GM18519 (cell line): ENCODE measurements around the gene KATNA1.
"Not testable (repeated sequence)": the region's sequence is repeated elsewhere in the genome, so short reads cannot be mapped to it uniquely, and the experiment has no call there.

Source experiments
- ATAC-seq: cut with Tn5 transposase; IDR thresholded peaks from one replicate; pipeline ENCODE4 v1.9.1; 2021; ENCODE audit warnings: mild to moderate bottlenecking, moderate library complexity; ENCODE audit not compliant: unreplicated experiment, low FRiP score

Gene KATNA1

DNA sequence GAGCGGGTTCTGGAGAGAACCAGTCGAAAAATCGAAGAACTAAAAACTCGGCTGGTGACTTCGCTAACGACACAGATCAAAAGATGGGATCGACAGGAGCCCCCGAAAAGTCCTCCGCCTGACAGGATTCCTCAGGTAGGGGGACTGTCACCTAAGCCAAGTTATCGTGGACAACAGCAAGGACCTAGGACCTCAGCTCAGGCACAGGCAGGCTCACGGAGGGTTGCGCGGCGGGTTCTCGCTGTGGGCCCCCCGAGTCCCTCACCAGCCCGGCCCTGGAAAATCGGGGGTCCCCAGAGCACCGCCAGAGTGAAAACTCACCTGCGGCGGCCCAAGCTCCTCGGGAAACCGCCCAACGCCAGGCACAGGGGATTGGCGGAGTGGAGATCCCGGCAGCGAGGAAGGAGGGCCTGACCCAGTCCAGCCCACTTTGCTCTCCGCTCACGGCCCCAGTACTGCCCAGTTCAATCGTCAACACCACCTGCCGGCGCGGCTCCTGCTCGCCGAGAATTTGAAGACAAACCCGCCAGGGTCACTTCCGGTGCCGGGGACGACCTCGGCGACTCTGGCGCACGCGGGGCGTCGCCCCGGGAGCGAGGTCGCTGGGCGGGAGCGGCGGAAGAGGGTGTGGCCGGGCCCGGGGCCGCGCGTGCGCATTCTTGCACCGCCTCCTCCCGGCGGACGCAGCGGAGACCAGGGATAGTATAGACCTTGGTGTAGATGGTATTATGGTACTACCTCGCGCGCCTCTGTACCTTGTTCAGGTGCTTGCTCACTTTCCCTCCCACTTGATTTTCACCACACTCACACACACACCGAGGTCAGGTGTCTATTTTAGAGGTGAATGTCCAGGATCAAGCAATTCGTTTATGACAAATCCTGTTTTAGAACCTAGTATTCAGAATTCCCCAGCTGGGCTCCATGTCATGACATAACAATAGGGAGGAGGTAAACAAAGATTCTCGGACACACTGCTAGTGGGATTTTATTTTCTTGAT lies at the start of gene KATNA1:
Gene KATNA1, minus strand, starts transcription at position 567 of the 998 bp plus-strand sequence. CDS start 10,167 bp downstream, outside the sequence.
- peak; percentile 86 for ATAC-seq

DNA sequence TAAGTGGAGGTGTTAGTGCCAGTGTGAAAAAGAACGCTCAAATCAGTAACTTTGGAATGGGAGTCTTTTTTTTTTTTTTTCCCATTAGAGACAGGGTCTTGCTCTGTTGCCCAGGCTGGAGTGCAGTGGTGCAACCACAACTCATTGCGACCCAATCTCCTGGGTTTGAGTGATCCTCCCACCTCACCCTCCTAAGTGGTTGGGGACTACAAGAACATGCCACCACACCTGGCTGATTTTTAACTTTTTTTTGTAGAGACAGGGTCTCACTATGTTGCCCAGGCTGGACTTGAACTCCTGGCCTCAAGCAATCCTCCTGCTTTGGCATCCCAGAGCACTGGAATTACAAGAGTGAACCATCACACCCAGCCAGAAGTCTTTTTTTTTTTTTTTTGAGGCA lies 49.7 kb upstream of the KATNA1 start:
- ATAC-seq = no peak

DNA sequence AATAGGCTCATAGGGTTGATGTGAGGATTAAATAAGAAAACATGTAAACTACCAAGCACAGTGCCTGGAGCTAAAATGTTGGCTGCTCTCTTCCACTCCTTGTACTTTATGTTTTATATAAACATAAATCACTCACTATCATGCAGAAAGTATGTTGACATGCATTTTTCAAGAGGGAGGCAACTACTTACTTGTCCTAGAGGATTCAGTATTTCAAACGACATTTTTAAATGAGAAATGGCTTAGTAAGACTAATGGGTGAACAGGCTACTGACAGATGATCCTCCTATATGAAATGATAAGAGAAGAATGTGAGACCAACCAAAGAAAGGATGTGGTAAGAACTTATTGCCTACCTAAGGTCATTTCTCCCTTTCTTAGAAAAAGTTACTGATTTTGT lies 48.4 kb upstream of the KATNA1 start:
- ATAC-seq = no peak

DNA sequence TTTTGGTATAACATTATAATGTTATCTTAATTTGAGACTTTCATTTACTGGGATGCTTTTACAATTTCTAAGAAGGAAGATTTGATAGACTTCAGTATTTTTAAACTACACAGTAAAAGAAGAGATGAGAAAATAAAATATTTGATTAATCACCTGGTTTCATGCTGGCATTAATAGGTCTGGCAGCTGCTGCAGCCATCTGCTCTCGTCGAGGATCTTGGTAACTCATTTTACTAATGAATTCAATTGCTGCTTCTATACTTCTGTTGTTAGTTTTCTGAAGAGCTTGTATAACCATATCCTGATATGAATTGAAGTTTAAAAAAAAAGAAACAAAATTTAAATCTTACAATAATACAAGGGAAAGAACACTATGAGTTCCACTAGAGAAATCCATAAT lies 46.4 kb upstream of the KATNA1 start:
- ATAC-seq = no peak

- no peak for ATAC-seq
Observed at GRCh38 chr6:149691201-149691600, 42.7 kb upstream of the KATNA1 start.

DNA sequence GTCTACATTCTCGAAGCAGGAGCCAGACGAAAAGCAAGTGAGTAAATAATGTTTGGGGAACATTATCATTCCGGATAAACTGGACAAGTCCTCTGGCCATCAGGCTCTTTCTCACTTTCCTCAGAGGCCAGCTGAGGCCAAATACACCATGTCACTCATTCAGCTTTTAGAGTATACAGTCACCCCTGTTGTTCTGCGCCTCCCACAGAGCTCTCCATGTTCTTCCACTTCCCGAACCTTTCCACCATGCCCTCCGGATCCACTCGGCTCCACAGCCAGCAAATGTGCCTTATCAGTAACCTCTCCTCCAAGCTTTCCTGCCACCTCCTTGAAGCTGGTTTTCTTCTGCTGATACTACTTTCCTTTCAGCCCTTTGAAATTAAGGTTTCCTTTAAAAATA lies 37.7 kb upstream of the KATNA1 start:
- no peak for ATAC-seq

DNA sequence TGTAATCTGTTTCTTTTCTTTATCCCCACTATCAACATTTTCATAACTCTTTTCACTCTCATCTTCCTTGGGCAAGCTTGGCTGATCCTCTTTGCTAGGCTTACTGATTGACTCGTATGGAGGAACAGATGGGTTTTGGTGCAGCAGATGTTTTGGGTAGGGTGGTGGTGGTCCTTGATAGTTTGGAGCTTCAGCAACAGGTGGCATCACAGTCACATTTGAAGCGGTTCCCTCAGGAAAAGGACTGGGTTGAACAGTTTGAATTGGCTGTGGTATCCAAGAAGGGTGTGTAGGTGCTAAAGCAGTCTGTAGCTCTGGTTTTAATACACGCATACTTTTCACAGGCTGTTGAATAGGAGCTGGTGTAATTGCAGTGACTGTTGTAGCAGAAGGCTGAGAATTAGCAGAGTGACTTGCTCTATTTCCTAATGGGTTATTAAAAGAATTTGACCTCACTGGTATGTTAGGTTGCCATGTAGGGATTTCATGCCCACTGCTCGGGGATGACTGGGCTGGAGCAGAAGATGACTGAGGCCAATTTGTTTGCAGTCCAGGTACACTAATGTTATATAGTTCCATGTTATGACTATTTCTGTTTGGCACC lies 34.8 kb upstream of the KATNA1 start:
- no peak for ATAC-seq

DNA sequence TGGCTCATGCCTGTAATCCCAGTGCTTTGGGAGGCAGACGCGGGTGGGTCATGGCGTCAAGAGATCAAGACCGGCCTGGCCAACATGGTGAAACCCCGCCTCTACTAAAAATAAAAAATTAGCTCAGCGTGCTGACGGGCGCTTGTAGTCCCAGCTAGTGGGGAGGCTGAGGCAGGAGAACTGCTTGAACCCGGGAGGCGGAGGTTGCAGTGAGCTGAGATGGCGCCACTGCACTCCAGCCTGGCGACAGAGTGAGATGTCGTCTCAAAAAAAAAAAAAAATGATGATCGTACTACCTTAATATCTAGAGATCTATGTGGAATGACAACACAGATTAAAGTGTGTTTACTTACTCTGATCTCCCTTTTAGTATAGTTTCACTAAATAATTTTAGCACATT lies 33.3 kb upstream of the KATNA1 start:
- ATAC-seq = not testable (repeated sequence)

GRCh38 chr6:149681209-149681608 lies 32.7 kb upstream of the KATNA1 start:
- ATAC-seq = no peak

- ATAC-seq = no peak
Observed at GRCh38 chr6:149680503-149680902, 32.0 kb upstream of the KATNA1 start.

GRCh38 chr6:149672265-149672664 lies 23.8 kb upstream of the KATNA1 start:
- not testable (repeated sequence) for ATAC-seq

DNA sequence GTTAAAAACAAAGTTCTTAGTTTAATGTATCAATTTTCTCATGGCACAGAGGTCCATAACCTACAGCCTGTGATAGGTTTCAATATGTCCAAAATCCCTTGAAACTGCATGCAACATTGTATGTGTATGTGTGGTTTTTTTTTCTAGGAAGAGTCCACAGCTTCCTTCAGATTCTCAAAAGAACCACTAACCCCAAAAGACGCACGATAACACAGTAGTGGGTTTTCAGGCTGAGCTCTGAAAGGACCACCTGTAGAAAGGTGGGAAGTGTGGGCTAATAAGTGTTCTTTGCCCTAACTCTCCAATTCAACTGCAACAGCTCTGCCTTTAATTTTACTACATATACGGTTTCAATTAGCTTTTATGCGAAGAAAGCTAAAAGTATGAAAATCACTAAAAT lies 11.5 kb upstream of the KATNA1 start:
- no peak for ATAC-seq

GRCh38 chr6:149657441-149657840 lies 8.9 kb upstream of the KATNA1 start:
- no peak for ATAC-seq

- no peak for ATAC-seq
Observed at GRCh38 chr6:149651056-149651455, 2.5 kb upstream of the KATNA1 start.

GRCh38 chr6:149646599-149646998 lies 1.9 kb downstream of the KATNA1 start:
- ATAC-seq = no peak

DNA sequence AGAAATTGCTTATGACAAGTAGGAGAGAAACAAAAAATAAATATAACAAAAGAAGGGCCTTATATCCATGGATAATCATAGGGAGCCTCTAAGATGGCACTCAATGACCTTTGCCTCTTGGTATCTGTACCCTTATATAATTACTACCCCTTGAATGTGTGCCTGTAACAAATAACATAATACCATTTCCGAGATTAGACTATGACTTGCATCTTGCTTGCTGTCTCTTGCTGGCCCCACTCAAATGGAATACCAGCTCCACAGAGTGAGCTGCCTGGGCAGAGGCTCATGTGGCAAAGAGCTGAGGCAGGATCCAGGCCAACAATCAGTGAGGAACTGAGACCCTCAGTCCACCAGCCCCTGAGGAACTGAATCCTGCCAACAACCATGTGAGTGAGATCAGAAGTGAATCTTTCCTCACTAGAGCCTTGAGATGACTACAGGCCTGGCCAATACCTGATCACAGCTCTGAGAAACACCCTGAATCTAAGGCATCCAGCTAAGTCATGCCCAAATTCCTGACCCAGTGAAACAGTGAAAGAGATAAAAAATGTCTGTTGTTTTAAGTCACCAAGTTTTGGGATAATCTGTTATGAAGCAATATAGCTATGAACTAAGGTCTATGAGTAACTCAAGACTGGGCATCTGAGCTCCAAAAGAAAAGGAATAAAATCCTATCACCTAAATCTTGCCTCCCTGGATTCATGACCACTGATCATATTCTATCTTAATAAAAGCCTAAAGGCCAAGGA lies 5.5 kb downstream of the KATNA1 start:
- no peak for ATAC-seq

GRCh38 chr6:149636124-149636523 lies 12.4 kb downstream of the KATNA1 start:
- no peak for ATAC-seq

DNA sequence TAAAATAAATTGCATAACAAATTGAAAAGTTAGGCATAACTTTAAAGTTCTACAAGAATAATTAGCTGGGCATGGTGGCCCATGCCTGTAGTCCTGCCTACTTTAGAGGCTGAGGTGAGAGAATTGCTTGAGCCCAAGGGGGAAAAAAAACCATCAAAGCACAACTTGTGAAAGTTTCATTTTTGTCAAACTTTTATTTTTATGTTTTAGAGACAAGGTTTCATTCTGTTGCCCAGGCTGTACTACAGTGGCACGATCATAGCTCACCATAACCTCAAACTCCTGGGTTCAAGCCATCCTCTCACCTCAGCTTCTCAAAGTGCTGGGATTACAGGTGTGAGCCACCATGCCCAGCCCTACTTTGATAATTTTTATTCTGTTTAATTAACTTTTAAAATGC lies 14.2 kb downstream of the KATNA1 start:
- ATAC-seq = no peak

GRCh38 chr6:149628875-149629510 lies 19.5 kb downstream of the KATNA1 start:
- ATAC-seq = peak; percentile 75

GRCh38 chr6:149627672-149628071 lies 20.8 kb downstream of the KATNA1 start:
- ATAC-seq = no peak

DNA sequence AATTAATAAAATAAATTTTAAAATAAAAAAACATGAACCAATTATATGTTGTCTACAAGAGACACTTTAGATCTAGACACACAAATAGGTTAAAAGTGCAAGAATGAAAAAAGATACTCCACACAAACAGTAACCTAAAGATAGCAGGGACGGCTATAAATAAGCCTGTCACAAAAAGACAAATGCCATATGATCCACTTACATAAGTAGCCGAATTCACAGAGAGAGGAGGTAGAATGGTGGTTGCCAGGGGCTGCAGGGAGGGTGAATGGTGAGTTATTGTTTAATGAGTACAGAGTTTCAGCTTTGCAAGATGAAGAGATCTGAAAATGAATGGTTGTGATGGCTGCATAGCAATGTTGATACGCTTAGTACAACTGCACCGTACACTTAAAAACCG lies 32.7 kb downstream of the KATNA1 start:
- ATAC-seq = no peak
